ENCODE measurements around the gene ABCA12.

The ABCA12 gene

DNA sequence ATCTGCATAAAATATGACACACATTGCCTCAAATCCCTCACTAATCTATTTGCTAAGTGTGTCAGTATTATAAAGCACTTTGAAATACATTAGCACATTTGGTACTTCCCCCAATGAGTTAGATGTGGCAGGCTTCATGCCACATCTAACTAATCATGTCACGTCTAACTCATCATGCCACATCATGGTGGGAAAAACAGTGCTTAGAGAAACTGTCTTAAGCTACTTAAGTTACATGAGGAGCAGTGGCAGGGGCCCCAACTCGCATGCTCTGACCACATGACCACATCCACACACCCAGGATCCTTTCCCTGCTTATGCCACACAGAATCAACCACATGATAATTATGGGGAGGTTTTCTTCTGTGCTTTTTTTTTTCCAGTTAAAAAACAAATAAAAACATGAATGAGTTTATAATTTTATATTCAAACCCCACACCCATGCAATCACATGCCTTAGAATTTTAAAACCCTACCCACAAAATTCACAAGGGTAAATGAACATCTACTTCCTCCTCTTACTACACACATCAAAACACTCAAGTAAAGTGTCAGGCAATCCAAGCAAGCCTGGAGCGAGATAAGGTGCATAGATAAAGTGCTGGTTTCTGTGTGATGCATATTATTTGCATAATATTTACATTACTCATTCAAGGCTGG is 1.6 kb downstream of the ABCA12 start:
- DNase-seq, result no peak

DNA sequence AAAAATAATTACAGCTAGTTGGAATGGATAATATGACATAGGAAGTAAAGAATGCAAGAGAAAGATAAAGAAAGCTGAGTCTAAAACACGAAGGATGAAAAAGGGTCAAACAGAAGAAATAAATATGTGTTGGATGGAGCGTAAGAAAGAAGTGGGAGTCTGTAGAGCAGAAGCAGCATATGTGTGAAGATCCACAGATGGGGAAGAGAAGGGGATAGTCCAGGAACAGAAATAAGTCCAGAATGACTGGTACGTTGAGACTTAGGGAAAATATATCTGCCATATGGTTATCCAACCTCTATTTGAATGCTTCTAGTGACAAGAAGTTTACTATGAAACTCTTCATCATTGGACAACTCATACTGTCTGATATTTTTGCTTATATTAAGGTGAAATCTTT is 18.0 kb downstream of the ABCA12 start:
- DNase-seq, result no peak

DNA sequence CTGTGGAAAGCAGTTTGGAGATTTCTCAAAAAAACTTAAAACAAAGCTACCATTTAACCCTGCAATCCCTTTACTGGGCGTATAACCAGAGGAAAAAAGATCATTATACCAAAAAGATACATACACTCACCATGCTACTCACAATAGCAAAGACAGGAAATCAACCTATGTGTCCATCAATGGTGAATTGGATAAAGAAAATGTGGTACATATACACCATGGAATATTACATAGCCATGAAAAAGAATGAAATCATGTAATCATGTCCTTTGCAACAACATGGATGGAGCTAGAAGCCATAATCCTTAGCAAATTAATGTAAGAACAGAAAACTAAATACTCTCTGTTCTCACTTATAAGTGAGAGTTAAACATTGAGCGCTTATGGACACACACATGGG is 18.6 kb downstream of the ABCA12 start:
- no peak for DNase-seq

DNA sequence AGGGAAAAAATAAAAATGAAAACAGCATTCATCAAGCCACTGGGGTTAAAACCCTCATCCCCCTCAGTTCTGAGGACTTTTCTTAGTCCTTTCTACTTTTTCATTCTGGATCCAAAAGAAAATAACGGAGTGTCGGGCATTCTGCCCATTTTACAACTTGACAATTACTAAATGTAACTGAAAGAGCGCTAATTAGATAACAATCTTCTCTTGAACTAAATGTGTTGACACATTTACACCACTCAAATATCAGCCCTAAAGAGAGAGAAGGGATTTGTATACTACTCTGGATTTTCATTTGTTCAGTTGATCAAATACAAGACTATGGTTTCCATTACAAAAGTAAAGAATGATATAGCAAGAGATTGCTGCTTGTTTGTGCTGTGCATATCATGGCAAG is 27.5 kb downstream of the ABCA12 start:
- DNase-seq, result no peak

DNA sequence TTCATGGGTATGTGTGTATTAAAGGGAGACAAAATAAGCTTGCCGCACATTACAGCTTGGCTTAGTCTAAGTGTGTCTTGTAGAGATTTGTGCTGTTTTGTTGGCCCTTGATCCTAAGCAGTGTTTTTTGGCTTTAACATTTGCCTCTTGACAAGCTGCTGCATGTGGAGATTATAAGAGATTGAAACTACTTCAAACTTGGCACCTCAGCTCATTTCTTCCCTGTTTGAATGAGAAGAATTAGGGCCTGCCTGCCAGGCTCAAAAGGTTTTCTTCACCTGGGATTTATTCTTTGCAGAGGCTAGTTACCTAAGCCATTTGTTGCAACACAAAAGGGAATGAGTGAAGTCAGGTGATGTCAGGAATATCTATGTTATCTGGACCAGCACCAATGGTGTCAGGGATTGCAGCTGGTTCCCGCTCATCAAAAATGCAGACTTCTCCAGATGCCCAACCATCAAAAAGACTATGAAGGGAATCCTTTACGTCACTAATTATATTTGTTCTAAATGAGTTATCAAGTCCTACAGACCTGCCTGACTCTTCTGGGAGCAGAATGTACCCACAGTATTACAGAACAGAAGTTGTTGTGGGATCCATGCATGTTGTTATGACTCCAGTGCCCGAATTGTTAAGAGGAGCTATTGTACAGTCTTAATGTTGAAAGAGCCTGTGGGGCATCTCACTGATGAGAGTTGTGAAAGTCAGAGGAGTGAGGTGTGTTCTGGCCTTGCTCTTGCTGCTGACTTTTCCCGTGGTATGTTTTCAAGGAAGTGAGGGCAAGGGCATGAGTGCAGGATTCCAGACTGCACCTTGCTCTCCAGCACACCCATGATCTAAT is 31.0 kb downstream of the ABCA12 start:
- DNase-seq, result no peak

DNA sequence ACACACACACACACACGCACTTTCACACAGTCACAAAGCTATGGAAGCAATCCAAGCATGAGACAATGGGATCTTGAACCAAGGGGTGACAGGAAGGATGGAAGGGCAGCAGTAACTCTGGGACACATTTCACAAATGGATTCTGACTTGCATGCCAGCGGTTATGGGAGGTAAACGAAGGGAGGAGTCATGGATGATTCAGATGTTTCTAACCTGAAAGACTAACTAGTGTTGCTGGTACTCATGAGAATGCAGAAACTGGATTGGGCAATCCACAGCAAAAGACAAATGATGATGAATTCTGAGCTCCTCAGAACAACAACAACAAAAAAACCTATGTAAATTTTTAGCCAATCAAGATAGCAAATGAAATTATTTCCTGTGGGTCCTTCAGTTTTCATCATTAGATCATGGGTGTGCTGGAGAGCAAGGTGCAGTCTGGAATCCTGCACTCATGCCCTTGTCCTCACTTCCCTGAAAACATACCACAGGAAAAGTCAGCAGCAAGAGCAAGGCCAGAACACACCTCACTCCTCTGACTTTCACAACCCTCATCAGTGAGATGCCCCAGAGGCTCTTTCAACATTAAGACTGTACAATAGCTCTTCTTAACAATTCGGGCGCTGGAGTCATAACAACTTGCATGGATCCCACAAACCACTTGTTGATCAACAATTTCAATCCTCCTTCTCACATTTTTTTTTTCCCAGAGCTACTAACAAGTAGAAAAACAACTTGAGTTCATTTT is 32.6 kb downstream of the ABCA12 start:
- no peak for DNase-seq

DNA sequence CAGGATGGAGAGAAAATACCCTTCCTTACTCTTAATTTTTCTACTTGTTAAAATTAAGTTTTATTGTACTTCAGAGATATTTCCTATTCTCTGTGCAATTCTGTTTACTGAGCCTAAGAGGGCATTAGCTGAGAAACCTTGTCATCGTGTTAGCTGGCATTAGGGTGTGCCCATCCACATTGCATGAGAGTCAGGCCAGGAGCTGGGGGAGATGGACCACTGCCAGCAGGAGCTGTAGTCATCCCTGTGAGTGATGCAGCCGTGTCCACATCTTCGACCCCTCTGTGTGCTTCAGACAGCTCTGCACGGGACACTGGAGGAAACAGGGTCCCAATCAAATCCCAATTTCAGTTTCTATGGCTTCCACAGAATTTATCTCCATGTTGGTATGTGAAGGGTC is 34.2 kb downstream of the ABCA12 start:
- no peak for DNase-seq

DNA sequence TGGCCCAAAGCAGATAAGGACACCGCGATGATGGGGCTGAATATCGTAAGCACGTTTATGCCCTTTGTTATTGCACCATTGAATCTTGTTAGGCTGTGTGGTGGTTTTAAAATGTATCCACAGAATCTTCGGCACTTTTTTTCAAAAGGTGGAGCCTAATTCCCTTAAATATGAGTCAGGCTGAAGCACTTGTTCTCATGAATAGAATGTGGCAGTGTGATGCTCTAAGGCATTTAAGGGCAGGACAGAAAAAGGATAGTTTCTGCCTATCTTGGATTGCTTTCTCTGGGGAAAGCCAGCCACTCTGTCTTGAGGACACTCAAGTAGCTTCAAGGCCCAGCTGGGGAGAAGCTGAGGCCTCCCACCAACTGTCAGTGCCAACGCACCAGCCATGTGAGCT is 39.6 kb downstream of the ABCA12 start:
- no peak for DNase-seq

DNA sequence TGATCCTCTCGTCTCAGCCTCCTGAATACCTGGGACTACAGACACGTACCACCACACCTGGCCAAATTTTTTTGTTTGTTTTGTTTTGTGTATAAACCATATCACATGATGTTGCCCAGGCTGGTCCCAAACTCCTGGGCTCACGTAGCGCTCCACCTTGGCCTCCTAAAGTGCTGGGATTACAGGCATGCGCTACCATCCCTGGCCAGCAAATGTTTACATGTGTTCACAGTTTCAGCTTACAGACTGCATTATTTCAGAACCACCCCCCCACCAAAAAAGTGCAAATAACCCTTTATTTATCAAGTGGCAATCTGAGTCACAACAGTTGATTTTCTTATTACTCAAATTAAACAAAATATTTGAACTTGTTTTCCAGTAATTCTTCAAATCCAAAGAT is 54.3 kb downstream of the ABCA12 start:
- no peak for DNase-seq

DNA sequence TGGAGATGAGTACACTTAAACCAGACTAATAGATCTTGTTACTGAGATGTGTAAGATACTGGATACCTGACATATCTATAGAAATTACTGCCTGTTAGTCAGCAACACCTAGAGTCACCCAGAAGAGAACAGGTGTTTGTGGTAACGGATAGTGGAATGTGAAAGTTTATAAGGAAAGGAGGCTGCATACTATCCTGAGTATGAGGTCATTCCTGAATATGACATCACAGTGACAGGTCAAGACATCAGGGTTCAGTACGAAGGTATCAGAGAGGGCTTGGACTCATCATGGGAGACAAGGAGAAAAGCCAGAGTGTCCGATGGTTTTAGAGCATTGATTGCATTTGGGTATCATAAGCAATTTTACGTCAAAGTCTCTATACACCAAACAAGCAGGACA is 55.3 kb downstream of the ABCA12 start:
- no peak for DNase-seq

DNA sequence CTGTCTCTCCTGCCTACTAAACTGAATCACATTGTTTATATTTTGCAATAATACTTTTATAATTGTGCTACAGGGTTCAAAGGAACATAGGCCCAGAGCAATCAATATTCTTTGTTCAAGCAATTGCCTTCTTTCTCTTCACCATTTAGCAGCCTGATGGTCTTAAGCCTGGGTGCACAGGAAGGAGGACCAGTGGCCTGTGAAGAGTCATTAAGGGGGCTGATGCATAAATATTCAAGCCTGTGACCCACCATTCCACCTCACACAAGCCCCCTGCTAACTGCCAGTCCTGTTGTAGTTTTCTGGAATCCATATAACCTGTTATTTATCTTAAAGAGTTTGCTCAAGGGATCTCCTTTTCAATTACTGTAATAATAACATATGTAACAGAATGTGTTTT is 56.0 kb downstream of the ABCA12 start:
- no peak for DNase-seq

DNA sequence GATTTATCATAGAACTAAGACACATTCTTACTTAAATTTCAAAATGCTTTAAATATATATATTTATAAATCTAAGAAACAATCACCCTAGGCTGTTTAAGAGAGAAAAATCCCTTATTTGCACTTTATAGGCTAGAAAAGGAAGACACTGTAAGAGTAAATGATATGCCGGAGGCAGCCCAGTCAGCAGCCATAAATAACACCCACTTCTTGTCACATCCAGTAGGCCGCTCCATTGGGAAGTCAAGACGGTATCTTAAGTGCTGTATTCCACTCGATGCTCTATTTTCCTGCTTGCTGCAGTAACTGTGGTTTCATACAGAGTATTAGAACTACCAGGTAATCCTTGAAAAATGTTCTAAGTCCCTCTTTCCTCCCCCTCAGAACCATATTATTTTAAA is 57.9 kb downstream of the ABCA12 start:
- DNase-seq, result no peak

DNA sequence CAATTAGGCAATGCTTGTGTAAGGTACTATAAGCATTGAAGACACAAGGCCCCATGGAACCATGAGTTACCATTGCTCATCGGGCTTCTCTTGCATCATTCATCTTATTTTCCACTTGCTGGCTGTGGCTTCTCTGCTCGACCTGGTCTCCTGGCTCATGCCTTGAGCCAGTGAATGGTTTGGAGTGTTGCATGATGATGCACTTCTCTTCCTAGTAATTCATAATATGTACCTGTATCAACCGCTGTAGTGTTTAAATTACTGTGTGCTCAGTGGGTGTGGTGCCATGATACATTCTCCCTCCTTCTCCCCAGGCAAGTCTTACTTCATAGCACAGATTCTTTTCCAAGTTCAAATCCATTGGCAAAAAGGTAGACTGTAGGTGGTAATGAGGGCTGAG is 66.8 kb downstream of the ABCA12 start:
- no peak for DNase-seq

DNA sequence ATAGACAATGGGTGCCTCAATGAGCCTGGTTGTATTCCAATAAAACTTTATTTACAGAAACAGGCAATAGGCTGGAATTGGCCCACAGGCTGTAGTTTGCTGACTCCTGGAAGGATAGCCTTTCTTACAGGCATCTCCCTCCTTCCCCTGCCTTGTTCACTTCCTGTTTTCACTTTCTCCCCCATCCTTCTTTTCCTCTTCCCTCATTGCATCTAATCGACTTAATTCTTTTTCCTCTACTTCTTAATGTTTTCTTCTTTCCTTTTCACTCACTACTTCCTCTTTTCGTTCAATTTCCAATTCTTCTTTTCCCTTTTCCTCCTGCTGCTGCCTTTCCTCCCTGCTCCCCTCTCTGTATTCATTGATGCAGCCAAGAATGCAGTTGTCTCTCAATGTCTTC is 70.0 kb downstream of the ABCA12 start:
- no peak for DNase-seq

DNA sequence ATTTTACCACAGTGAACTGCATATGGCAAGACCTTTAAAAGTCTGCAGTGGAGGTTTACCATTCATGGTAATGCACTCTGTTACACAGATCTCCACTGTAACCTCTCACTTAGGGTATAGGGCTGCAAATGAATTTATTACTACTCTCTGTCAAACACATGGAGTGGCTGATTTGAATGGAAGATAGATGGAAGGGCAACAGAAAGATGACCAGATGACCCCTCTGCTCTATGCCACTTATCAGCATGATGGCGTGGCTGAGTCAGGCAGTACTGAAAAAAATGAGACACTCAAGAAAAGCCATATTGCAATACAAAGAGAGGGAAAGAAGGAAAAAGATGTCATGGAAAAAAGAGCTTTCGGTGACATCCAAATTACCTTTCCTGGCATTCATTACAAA is 72.3 kb downstream of the ABCA12 start:
- DNase-seq, result no peak

DNA sequence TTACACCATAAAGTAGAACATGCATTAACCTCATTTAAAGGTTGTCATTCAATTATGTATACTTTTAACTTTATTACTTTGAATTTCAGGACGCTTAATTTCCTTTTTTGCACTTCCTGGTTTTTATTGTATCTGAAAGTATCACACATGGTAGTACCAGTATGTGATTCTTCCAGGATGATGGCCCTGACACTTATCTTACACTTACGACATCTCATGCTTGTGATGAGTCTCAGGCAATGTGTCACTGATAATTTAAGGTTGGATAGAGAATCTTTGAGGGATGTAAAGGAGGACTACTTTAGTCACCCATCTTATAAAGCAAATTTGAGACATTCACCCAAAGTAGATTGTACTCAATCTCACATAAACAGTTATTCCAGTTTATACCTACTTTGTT is 74.9 kb downstream of the ABCA12 start:
- no peak for DNase-seq

DNA sequence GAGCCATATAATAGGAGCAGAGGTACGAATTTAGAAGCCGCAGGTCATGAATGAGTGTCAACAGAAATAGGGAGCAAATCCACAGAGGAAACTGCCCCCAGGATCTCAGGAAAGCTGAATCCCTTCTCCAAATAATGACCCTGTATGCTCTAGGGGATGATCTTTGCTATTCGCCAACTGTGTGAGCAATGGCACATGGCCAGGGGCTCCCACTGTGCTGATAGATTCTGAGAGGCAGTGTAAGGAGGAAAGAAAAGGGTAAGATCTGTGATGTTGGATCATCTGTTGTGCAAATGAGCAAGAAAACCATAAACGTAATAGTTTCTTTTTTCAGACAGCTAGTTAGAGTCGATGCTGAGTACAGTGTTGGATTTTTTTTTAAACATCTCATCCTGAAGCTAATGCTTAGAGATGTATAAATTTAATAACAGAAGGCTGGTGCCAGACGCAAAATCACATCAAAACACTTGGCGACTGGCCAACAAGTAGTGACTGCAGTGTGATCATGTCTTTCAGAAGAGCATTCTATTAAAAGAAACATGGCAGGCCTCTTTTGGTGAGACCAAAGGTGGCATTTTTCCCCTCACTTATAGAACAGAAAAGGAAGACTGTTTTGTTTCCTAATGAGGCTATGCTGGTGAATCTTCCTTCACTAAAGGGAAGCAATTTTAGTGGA is 77.4 kb downstream of the ABCA12 start:
- DNase-seq, result no peak

DNA sequence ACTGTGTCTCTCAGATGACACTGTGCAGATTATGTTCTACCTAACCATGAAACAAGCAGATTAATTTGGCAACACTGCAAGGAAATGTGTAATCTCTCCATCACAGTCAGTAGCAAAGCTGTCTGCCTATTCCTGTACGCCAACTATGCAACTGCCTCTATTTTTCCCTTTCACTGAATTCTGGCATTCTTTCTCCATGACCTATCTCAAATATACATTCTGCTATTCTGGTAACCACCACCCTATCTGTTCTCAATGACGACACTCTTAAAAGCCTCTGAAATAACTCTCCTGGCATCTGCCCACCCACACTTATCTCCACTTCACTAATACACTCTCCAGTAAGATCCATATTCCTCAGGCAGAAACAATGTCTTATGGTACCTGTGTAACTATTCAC is 78.7 kb downstream of the ABCA12 start:
- DNase-seq, result no peak

DNA sequence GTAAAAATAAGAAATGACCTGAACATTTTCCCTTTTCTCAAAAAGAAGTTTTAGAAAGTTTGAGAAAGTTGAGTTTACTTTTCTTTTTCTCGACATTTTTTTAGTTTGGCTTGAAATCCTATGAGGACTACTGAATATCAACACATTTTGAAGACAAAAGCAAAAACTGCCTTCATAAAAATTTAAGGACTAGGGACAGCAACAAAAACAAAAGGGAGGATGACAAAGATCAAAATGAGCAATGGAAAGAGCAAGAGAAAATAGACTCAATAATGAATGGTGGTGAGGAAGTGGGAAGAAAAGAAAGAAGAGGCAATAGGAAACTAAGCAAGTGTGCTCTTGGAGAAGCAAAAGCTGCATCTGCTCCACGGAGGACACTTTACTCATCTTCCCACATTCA is 82.5 kb downstream of the ABCA12 start:
- DNase-seq, result no peak

DNA sequence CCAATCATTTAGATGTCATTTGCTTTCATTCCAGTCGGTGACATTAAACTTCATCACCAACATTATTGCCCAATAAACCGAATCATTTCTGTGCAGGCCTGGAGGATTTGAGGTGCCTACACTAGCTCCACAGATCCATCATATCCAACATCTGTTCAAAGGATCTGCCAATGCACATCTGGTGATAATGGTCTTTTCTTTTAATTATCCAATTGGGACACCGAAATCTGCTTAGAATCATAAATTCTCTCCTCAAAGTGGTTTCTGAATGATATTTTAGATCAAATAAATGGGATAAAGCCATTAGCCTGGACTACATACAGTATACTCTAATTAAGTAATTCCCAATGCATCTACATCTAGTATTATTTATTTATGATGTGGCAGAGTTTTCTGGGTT is 85.6 kb downstream of the ABCA12 start:
- DNase-seq, result no peak

DNA sequence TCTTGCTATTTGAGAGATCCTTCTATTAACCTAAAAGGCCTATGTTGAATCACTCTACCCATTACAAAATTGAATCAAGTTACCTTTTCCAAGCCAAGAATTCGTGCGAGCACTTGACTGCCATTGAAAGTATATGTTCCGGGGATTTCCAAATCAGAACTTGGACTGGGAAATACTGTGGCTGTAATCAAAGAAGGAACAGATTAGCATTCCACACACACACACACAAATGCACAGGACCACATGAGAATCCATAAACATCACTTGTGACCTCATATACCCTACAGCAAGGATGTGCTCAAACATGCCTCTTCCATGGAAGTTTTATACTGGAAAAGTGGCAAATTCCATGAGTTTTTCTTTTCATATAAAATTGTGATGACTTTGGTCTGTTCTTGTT is 86.0 kb downstream of the ABCA12 start:
- DNase-seq, result no peak

DNA sequence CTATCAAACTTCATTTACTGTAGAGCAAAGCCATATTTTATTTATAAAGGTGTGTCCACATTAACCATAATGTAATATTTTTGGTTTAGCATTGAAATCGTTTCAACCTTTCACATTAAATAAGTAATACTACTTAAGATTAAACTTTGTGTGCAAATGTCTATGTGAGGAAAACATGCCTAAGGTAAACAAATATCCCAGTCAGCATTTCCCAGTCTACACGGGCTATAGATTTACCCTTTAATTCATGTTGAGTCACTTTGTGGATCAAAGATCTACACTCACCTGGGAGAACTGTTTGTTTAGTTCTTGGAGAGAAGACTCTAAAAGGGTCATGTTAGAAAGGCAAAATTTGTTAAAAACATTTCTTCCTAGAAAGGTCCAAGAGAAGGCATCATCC is 89.1 kb downstream of the ABCA12 start:
- DNase-seq, result no peak

DNA sequence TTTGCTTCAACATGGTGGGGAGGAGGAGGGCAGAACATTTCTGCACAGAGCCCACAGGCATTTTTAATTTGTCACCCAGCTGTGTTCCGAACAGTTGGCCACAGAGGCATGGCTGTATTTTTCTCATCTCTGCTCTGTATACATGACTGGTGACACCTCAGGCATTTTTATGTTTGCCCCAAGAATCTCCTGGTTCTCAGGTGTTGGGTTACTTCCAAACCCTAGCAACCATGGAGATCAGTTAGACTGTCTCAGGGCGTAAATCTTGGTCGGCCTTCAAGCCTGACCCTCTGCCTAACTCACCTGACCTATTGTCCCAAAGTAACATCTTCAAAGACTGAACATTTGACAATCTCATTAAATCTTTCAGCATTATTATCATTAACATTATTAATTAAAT is 100.0 kb downstream of the ABCA12 start:
- DNase-seq, result no peak

DNA sequence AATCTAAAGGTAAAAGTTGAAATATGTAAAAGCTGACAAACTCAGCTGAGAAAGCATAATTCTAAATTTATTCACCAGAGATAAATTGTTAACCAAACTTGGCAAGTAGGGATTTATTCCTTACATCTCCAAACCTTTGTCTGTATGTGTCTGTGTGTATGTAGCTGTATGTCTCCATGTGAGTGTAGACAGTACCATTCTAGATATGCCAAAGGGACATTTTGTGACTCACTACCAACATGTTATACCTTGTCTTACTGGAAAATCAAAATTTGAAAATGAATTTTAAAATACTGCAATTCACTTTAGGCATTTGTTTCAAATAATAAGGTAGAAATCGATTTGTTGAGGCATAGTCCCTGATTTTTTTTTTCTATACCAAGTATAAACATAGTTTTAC is 102.1 kb downstream of the ABCA12 start:
- DNase-seq, result no peak
